MM.1S (cell line): ENCODE results near the gene ITGA11.

Experiments
- DNase-seq: peaks from one replicate; pipeline ENCODE4 v3.0.0-alpha.2; 2015
- H2AFZ ChIP-seq: fragments of 300-600 bp; sonication (generic); 2 replicates; pipeline ENCODE4 v1.6.0; 2016; ENCODE audit warnings: antibody characterized with exemption, low read length
- H3F3A ChIP-seq: fragments of 300-600 bp; sonication (generic); 2 replicates; pipeline ENCODE4 v1.6.1; 2016; ENCODE audit warnings: mild to moderate bottlenecking, antibody characterized with exemption, low read length, moderate library complexity, mixed read lengths; ENCODE audit not compliant: insufficient read depth
- H3K27ac ChIP-seq: fragments of 300-600 bp; sonication (generic); 2 replicates; pipeline ENCODE4 v1.5.1; 2016; ENCODE audit warnings: mild to moderate bottlenecking, low read length
- H3K27me3 ChIP-seq: fragments of 300-600 bp; sonication (generic); replicated peaks from 2 replicates; pipeline ENCODE4 v1.6.0; 2016; ENCODE audit warnings: low read length; ENCODE audit not compliant: insufficient read depth
- H3K36me3 ChIP-seq: fragments of 300-600 bp; sonication (generic); replicated peaks from 2 replicates; pipeline ENCODE4 v1.6.1; 2016; ENCODE audit warnings: mild to moderate bottlenecking, low read length, mixed read lengths; ENCODE audit not compliant: insufficient read depth
- H3K4me1 ChIP-seq: fragments of 300-600 bp; sonication (generic); 2 replicates; pipeline ENCODE4 v1.6.1; 2016; ENCODE audit warnings: low read length, mixed read lengths
- H3K4me2 ChIP-seq: fragments of 300-600 bp; sonication (generic); 2 replicates; pipeline ENCODE4 v1.6.0; 2016; ENCODE audit warnings: low read depth, low read length
- H3K4me3 ChIP-seq: fragments of 300-600 bp; sonication (generic); 2 replicates; pipeline ENCODE4 v1.5.1; 2016; ENCODE audit warnings: low read length, mixed read lengths
- H3K79me2 ChIP-seq: fragments of 300-600 bp; sonication (generic); 2 replicates; pipeline ENCODE4 v1.6.1; 2016; ENCODE audit warnings: mixed run types, low read length, mixed read lengths
- H3K9ac ChIP-seq: fragments of 300-600 bp; sonication (generic); 2 replicates; pipeline ENCODE4 v1.6.1; 2016; ENCODE audit warnings: low read length, mixed read lengths
- H3K9me2 ChIP-seq: fragments of 300-600 bp; sonication (generic); replicated peaks from 2 replicates; pipeline ENCODE4 v1.6.1; 2016; ENCODE audit warnings: mild to moderate bottlenecking, low read length, mixed read lengths; ENCODE audit not compliant: insufficient read depth
- H3K9me3 ChIP-seq: fragments of 300-600 bp; sonication (generic); replicated peaks from 2 replicates; pipeline ENCODE4 v1.6.1; 2016; ENCODE audit warnings: mild to moderate bottlenecking, low read length, mixed read lengths; ENCODE audit not compliant: insufficient read depth
- H4K20me1 ChIP-seq: fragments of 300-600 bp; sonication (generic); 2 replicates; pipeline ENCODE4 v1.6.1; 2016; ENCODE audit warnings: mild to moderate bottlenecking, low read length, moderate library complexity, mixed read lengths; ENCODE audit not compliant: insufficient read depth
- EZH2 ChIP-seq: fragments of 300-600 bp; sonication (generic); optimal IDR thresholded peaks from 2 replicates; pipeline ENCODE3; 2017; ENCODE audit warnings: low read depth, mild to moderate bottlenecking, antibody characterized with exemption, low read length, mixed read lengths
- EZH2phosphoT487 ChIP-seq: fragments of 300-600 bp; sonication (generic); IDR thresholded peaks from 2 replicates; pipeline ENCODE4 v1.6.1; 2018; ENCODE audit warnings: antibody characterized with exemption, low read length
- TF ChIP-seq, protein P1 (sequence below): fragments of 300-600 bp; sonication (generic); IDR thresholded peaks from 2 replicates; pipeline ENCODE4 v1.5.1; 2016; ENCODE audit warnings: antibody characterized with exemption, low read length, mixed read lengths

The ITGA11 gene

DNA sequence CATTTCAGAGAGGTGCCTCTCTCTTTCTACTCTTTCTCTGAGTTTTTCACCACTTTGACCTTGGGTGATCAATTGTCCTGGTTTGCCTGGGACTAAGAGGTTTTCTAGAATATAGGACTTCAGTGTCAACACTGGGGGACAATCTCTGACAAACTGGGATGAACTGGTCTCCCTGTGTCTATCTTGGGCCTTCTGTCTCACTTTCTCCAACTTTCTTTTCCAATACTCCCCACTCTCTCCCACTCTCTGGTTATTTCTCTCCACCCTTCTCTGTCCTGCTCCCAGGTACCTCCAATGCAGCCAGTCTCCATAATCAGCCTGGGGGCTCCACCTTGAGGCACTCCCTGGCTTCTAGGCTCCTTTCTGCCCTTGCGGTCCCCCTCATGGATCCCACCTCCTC lies 4.7 kb upstream of the ITGA11 start:
- H3K9me3 ChIP-seq = no peaks in the 10 kb centered on the region
- no peak overlapping the region for H3K4me3 ChIP-seq
- DNase-seq = no peak
- H3K9me2 ChIP-seq = no peaks in the 10 kb centered on the region
- H3K27me3 ChIP-seq = no peaks in the 10 kb centered on the region; the same call in 1 of the 2 replicates
- no peaks in the 10 kb centered on the region for H4K20me1 ChIP-seq
- no peaks in the 10 kb centered on the region for H3K79me2 ChIP-seq
- no peak overlapping the region for H3K4me2 ChIP-seq
- H3K9ac ChIP-seq = no peak overlapping the region
- H3F3A ChIP-seq = no peaks in the 10 kb centered on the region
- H3K4me1 ChIP-seq = no peaks in the 10 kb centered on the region
- no peaks in the 10 kb centered on the region for H3K36me3 ChIP-seq
- H3K27ac ChIP-seq = no peak overlapping the region
- H2AFZ ChIP-seq = no peak overlapping the region
- TF ChIP-seq EZH2 = no peak
- TF ChIP-seq EZH2phosphoT487 = no peak
- TF ChIP-seq, protein P1, sequence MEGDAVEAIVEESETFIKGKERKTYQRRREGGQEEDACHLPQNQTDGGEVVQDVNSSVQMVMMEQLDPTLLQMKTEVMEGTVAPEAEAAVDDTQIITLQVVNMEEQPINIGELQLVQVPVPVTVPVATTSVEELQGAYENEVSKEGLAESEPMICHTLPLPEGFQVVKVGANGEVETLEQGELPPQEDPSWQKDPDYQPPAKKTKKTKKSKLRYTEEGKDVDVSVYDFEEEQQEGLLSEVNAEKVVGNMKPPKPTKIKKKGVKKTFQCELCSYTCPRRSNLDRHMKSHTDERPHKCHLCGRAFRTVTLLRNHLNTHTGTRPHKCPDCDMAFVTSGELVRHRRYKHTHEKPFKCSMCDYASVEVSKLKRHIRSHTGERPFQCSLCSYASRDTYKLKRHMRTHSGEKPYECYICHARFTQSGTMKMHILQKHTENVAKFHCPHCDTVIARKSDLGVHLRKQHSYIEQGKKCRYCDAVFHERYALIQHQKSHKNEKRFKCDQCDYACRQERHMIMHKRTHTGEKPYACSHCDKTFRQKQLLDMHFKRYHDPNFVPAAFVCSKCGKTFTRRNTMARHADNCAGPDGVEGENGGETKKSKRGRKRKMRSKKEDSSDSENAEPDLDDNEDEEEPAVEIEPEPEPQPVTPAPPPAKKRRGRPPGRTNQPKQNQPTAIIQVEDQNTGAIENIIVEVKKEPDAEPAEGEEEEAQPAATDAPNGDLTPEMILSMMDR = no peak

DNA sequence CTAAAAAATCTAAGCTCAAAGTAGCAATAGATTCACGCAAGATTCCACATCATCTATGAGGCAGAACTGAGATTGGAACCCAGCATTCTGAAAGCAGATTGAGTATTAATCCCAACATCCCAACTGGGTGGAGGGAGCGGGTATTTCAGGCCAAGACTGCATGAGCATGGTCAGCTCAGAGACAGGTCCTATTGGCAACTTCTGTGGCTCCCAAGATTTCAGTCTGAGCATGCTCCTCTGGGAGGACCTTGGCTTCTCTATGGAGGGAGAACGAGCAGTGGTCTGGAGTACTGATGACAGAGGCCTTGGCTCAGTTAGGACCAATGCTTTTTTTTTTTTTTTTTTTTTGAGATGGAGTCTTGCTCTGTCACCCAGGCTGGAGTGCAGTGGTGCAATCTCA lies 4.0 kb upstream of the ITGA11 start:
- Histone ChIP-seq H2AFZ (no peak overlapping the region), H3K27ac (no peak overlapping the region), H4K20me1 (no peaks in the 10 kb centered on the region), H3K4me2 (no peak overlapping the region), H3K4me1 (no peaks in the 10 kb centered on the region), H3K9ac (no peak overlapping the region), H3K27me3 (no peaks in the 10 kb centered on the region; the same call in 1 of the 2 replicates), H3K9me2 (no peaks in the 10 kb centered on the region), H3K79me2 (no peaks in the 10 kb centered on the region), H3K4me3 (no peak overlapping the region), H3F3A (no peaks in the 10 kb centered on the region), H3K9me3 (no peaks in the 10 kb centered on the region), H3K36me3 (no peaks in the 10 kb centered on the region)
- DNase-seq = no peak
- TF ChIP-seq, protein P1 = no peak
- TF ChIP-seq EZH2phosphoT487 (no peak), EZH2 (no peak)

DNA sequence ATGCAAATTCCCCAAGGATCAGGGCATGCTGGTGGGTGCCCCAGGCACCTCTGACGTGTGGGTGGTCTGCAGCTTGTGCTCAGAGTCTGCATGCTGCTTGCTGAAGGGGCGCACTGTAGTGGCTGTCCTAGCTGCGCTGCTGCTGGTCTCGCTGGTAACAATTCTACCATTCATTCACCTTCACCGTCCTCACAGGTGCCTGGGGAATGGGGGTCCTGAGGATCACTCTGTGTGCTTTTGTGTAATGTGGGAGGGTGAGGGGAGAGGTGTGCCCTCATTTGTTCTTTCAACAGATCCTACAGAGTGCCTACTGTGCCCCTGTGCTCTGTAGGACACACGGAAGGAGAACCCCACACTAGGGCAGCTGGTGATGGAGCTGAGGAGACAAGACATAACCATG lies 2.1 kb upstream of the ITGA11 start:
- H2AFZ ChIP-seq = no peak overlapping the region
- no peak for DNase-seq
- H3F3A ChIP-seq = no peaks in the 10 kb centered on the region
- H3K36me3 ChIP-seq = no peaks in the 10 kb centered on the region
- no peak overlapping the region for H3K4me2 ChIP-seq
- H3K9me3 ChIP-seq = no peaks in the 10 kb centered on the region
- peaks cover 3% of the 10 kb centered on the region; the same call in 1 of the 2 replicates for H3K27me3 ChIP-seq
- H3K9me2 ChIP-seq = no peaks in the 10 kb centered on the region
- H3K27ac ChIP-seq = no peak overlapping the region
- no peaks in the 10 kb centered on the region for H3K79me2 ChIP-seq
- TF ChIP-seq, protein P1 = no peak
- TF ChIP-seq EZH2phosphoT487 (no peak), EZH2 (no peak)
- no peaks in the 10 kb centered on the region for H4K20me1 ChIP-seq
- H3K9ac ChIP-seq = no peak overlapping the region
- H3K4me3 ChIP-seq = no peak overlapping the region
- H3K4me1 ChIP-seq = no peaks in the 10 kb centered on the region
